Activated naive CD4-positive, alpha-beta T cell treated with anti-CD3 and anti-CD28 coated beads, Interleukin-2, amount 50 U/mL, for 72 hours (primary cell): Measurements from ENCODE around the gene DMXL1. TPM values are rescaled to one million over a fixed set of nuclear protein-coding genes. Genes with fewer than 3 reads are reported as not detected.
"Not testable (repeated sequence)": the region's sequence is repeated elsewhere in the genome, so short reads cannot be mapped to it uniquely, and the experiment has no call there.

Experiments used
- ATAC-seq, 2 donors: fragments of 150-1000 bp; cut with Tn5 transposase; 2 replicates each; pipeline ENCODE4 v1.10.0; 2021; ENCODE audit warnings: mild to moderate bottlenecking in 2 of 2, moderate library complexity in 2 of 2
- DNase-seq, 2 donors: peaks; one replicate each; pipeline ENCODE4 v3.0.0; 2021 to 2022; ENCODE audit warnings: low spot score in 2 of 2
- H3K27ac Mint-ChIP-seq, 2 donors: one replicate each; pipeline ENCODE4 v1.8.0; 2022; ENCODE audit warnings: mild to moderate bottlenecking in 2 of 2, mixed read lengths in 2 of 2
- H3K36me3 Mint-ChIP-seq, 2 donors: one replicate each; pipeline ENCODE4 v1.8.0; 2022; ENCODE audit warnings: mixed read lengths in 2 of 2
- H3K9me3 Mint-ChIP-seq, 2 donors: one replicate each; pipeline ENCODE4 v1.8.0; 2022; ENCODE audit warnings: mixed read lengths in 2 of 2
- total RNA-seq, 2 donors: library from RNA; stranded (reverse); gene quantifications; one replicate each; pipeline ENCODE4 v1.2.3, GENCODE V29; 2022

DMXL1 gene
- total RNA-seq, 2 donors from 2014 or later: 26.8 to 28.5 TPM

DNA sequence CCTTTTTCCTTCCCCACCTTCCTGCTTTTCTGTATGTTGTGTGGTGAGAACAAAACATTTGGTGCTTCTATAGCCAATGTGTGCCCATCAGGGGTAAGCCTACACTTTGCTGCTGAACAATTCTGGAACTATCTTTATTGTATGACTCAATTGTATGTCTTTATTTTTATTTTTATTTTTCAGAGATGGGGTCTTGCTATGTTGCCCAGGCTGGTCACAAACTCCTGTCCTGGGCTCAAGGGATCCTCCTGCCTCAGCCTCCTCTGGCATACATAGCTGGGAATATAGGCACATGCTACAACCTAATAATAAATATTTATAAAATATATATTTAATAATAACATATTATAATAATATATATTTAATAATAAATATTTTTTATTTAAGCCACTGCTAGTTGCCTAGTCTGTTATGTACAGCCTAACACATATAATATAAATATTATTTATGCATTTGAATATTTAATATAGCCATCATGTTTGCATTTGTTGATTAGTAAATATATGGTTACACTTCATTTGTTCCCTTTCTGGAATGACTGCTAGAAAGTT, 11.8 kb upstream of the DMXL1 start:
- Mint-ChIP-seq H3K9me3 (no peaks in the 10 kb centered on the region), H3K27ac (no peak overlapping the region), H3K36me3 (no peaks in the 10 kb centered on the region)
- ATAC-seq (no peak), DNase-seq (no peak)

GRCh38 chr5:119059740-119060255, 11.1 kb upstream of the DMXL1 start:
- DNase-seq (no peak), ATAC-seq (no peak)
- no peaks in the 10 kb centered on the region for H3K36me3 Mint-ChIP-seq
- H3K27ac Mint-ChIP-seq: no peak overlapping the region
- H3K9me3 Mint-ChIP-seq: no peaks in the 10 kb centered on the region

DNA sequence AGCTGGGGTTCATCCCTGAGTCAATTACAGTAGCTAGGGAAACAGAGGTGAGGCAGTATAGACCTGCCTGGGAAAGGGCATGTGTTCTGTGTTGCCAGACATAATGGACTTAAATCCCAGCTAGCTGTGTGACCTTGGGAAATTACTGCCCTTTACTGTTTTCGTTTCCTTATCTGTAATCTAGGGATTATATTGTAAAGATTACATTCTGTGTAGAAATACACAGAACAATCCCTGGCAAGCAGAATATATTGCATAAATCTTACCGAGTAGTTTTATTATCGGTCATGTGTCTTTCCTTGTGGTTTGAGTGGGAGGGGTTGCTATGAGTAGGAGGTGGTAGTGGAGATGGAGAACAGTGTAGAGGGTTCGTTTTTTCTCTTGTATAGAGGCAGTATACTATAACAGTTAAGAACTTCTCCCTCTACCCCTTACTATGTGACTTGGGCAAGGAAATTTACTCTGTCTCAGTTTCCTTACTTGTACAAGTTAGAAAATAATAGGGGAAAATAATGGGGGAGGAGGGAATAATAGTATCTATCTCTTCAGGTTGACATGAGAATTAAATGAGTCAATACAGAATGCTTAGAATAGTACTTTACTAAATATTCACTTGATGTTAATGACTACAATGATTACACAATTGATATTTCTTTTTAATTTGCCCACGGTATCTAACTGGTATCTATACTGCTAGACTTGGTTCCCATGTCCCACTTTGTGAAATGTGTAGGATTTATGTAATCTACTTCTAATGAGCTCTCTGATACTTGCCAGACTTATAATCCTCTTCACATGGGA, 7.1 kb upstream of the DMXL1 start:
- DNase-seq: no peak

DNA sequence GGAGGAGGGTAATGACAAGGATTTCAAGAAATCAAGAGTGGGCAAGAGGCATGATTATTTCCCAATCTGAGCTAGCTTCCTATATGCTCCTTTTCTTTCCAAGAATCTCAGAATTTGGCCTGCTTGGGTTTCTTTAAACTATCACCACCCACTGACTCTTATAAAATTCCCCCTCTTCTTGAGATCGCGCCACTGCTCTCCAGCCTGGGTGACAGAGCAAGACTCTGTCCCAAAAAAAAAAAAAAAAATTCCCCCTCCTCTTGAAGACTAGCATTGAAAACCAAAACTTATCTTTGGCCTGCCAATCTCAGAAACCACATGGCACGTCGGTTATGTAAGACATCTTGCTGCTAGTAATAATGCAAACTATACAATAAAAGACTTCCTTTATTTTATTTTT, 3.4 kb upstream of the DMXL1 start:
- Mint-ChIP-seq H3K36me3 (no peaks in the 10 kb centered on the region), H3K9me3 (no peaks in the 10 kb centered on the region), H3K27ac (no peak overlapping the region)
- DNase-seq (no peak), ATAC-seq (no peak)

More for the DNA sequence above, 7.1 kb upstream of the DMXL1 start:
- Mint-ChIP-seq H3K9me3 (no peaks in the 10 kb centered on the region), H3K36me3 (no peaks in the 10 kb centered on the region), H3K27ac (no peak overlapping the region)
- ATAC-seq: peak; percentile 83 to 98

GRCh38 chr5:119070578-119070827, 384 bp upstream of the DMXL1 start:
- no peak for DNase-seq
- no peak for ATAC-seq
- H3K9me3 Mint-ChIP-seq: no peaks in the 10 kb centered on the region
- H3K27ac Mint-ChIP-seq: peak overlapping the region; percentile 95 to 100
- H3K36me3 Mint-ChIP-seq: no peaks in the 10 kb centered on the region

DNA sequence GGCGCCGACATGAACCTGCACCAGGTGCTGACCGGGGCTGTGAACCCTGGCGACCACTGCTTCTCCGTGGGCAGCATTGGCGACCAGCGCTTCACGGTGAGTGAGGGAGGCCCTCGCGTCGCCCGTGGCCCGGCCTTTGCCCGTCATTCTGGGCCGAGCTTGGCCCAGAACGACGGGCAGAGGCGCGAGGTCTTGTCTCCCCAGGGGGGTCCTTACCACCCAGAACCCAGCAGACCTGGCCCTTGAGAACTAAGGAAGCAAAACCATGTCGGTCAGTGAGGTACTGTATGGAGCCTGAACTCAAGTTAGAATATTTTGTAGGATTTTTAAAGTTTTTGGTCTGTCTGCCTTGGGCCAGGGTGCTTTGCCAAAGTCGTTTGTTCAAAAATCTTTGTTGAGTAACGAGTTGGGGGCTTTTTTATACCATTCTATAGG, 691 bp downstream of the DMXL1 start:
- DNase-seq (no peak), ATAC-seq (peak in 1 of 2 donors; percentile 4)
- Mint-ChIP-seq H3K27ac (peak overlapping the region; percentile 78 to 95), H3K36me3 (no peaks in the 10 kb centered on the region), H3K9me3 (no peaks in the 10 kb centered on the region)

DNA sequence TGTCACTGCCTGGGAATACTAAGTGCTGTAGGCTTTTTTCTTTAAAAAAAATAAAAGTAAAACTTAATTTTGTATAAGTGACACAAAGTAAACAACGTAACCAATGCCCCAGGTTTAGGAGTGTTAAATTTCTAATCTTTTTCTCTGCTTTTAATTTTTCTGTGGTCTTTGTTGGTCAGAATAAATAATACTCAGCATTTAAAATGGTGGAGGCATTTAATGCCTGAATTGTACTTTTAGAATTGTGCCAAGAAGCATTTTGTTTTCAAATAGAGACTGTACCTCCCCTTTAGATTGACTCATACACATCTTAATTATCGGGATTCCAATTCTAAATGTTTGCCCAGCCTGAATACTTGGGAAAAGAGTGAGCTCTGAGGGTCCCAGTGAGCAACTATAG, 1.6 kb downstream of the DMXL1 start:
- Mint-ChIP-seq H3K9me3 (no peaks in the 10 kb centered on the region), H3K36me3 (no peaks in the 10 kb centered on the region), H3K27ac (peak overlapping the region in 1 of 2 donors; percentile 53)
- DNase-seq (no peak), ATAC-seq (no peak)

GRCh38 chr5:119073746-119074337, 3.0 kb downstream of the DMXL1 start:
- not testable (repeated sequence) for H3K36me3 Mint-ChIP-seq, ATAC-seq, H3K9me3 Mint-ChIP-seq, DNase-seq
- peak overlapping the region in 1 of 2 donors; percentile 43 for H3K27ac Mint-ChIP-seq

GRCh38 chr5:119074419-119074818, 3.5 kb downstream of the DMXL1 start:
- no peak for ATAC-seq
- no peak for DNase-seq
- H3K36me3 Mint-ChIP-seq: no peaks in the 10 kb centered on the region
- no peaks in the 10 kb centered on the region for H3K9me3 Mint-ChIP-seq
- H3K27ac Mint-ChIP-seq: peak overlapping the region in 1 of 2 donors; percentile 43

GRCh38 chr5:119075269-119075668, 4.4 kb downstream of the DMXL1 start:
- not testable (repeated sequence) for H3K36me3 Mint-ChIP-seq, H3K27ac Mint-ChIP-seq, DNase-seq, ATAC-seq, H3K9me3 Mint-ChIP-seq

DNA sequence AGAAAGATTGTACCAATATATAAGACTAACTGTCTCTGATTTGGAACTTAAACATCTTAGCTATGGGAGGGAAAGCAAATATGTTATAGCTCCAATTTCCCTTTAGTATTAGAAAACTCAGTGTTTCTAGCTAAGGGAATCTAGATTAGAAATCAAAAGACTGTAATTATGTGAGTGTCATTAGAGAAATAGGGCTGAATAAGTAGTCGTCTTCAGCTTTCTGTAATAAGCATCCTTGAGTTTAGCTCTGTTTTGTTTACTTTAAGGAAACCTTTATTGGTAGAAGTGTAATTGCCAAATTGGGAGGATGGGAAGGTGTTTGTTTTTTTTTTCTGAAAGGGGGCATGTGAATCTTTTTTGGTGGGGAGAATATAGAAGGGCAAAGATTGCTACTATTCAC, 5.2 kb downstream of the DMXL1 start:
- no peaks in the 10 kb centered on the region for H3K36me3 Mint-ChIP-seq
- H3K27ac Mint-ChIP-seq: no peak overlapping the region
- no peaks in the 10 kb centered on the region for H3K9me3 Mint-ChIP-seq
- no peak for ATAC-seq
- DNase-seq: no peak

- Mint-ChIP-seq H3K36me3 (no peaks in the 10 kb centered on the region), H3K27ac (no peak overlapping the region), H3K9me3 (no peaks in the 10 kb centered on the region)
- ATAC-seq (no peak), DNase-seq (no peak)
These were observed 6.6 kb downstream of the DMXL1 start for GRCh38 chr5:119077444-119077843.

DNA sequence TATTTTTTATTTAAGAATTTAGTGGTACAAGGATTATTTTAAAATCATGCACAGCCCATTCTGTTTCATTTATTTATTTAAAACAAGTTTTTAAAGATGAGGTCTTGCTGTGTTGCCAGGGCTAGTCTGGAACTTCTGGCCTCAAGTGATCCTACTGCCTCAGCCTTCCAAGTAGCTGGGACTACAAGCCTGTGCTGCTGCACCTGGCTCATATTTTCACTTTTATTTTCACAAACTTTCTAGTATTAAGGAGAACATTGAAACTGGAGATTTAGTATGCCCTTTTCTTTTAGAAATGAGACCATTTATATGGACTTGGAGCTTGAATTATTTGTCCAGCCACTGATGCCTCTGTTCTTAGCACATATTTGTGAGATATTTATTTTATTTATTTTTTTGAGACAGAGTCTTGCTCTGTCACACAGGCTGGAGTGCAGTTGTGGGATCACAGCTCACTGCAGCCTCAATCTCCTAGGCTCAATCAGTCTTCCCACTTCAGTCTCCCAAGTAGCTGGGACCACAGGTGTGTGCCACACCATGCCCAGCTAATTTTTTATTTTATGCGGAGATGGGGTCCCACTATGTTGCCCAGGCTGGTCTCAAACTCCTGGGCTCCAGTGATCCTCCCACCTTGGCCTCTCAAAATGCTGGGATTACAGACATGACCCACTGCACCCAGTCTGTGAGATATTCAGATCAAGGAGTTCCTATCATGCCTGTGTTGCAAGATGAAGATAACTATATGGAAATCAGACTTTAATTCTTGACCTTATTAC, 7.4 kb downstream of the DMXL1 start:
- Mint-ChIP-seq H3K9me3 (no peaks in the 10 kb centered on the region), H3K36me3 (no peaks in the 10 kb centered on the region), H3K27ac (peak overlapping the region in 1 of 2 donors; percentile 82)
- ATAC-seq (no peak), DNase-seq (no peak)

DNA sequence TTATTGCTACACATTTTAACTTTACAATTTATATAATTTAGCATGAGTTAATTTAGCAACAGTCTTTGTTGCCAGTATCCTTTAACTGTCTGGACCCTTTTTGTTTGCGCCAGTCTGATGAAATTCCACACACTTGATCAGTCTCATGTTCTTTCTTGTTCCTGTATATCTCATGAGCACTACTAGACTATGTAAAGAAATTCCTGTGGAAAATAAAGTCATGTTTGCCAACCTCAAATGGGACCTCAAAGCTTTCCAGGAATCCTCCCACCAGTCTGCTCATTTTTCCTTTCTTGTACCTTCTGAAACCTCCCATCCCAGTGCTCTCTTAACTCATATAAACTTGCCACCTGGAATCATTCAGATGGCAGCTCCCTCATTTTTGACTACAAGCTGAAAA, 8.0 kb downstream of the DMXL1 start:
- peak in 1 of 2 donors; percentile 8 for ATAC-seq

GRCh38 chr5:119079318-119079921, 8.5 kb downstream of the DMXL1 start:
- H3K9me3 Mint-ChIP-seq: no peaks in the 10 kb centered on the region
- ATAC-seq (peak; percentile 90 to 93), DNase-seq (peak in 1 of 2 donors; percentile 35)
- peak overlapping the region; percentile 17 to 82 for H3K27ac Mint-ChIP-seq
- no peaks in the 10 kb centered on the region for H3K36me3 Mint-ChIP-seq

More for the DNA sequence above, 8.0 kb downstream of the DMXL1 start:
- DNase-seq: no peak
- no peaks in the 10 kb centered on the region for H3K36me3 Mint-ChIP-seq
- no peaks in the 10 kb centered on the region for H3K9me3 Mint-ChIP-seq
- H3K27ac Mint-ChIP-seq: peak overlapping the region in 1 of 2 donors; percentile 82

- Mint-ChIP-seq H3K9me3 (peaks cover 7% of the 10 kb centered on the region in 2 donors), H3K36me3 (peaks cover 12 to 14% of the 10 kb centered on the region in 2 donors), H3K27ac (peak overlapping the region in 1 of 2 donors; percentile 82)
- DNase-seq (no peak), ATAC-seq (no peak)
These were observed 10.0 kb downstream of the DMXL1 start for GRCh38 chr5:119080936-119081335.
